ENCODE results near the gene FHIT. TPM values are rescaled to one million over a fixed set of nuclear protein-coding genes. Genes with fewer than 3 reads are reported as not detected.

The FHIT gene
- polyA plus RNA-seq, 1 of the 3 experiments (the other 2 are of a cell fraction), result 0.41 TPM

DNA sequence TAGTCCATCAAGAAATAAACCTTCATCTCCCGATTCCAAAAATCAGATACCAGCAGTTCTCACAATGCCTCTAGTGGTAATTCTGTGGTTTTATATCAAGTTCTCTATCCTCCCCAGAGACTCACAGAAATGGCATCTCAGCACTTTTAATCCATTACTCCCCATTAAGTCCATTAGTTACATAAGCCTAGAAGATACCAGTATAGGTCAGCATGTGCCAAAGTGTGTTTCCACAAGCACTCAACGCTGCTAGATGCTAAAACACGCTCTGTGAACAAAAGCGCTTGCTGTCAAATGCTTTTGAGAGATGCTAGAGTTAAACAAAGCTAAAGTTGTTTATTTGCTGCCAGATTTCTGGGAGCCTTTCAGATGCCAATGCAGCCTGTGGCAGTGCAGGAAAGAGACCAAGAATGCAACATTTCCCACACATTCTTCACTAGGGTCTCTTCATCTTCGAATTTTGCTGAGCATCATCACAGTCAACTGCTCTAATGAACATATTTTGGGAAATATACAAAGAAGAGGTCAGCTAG lies 1282.7 kb downstream of the FHIT start:
- DNase-seq, result no peak
- Histone ChIP-seq H3K27me3 (ENCODE audit: insufficient read depth) (no peaks in the 10 kb centered on the region), H3K4me3 (ENCODE audit: low read depth in 2 of 2, low read length in 1 of 2) (no peak overlapping the region), H4K20me1 (ENCODE audit: insufficient read depth) (no peaks in the 10 kb centered on the region), H3K79me2 (ENCODE audit: insufficient read depth) (no peaks in the 10 kb centered on the region), H3F3A (replicated peaks; ENCODE audit: insufficient read depth) (no peaks in the 10 kb centered on the region), H3K36me3 (replicated peaks in 1 of 2; ENCODE audit: control insufficient read depth in 1 of 2, insufficient read depth in 2 of 2, low read length in 1 of 2) (no peaks in the 10 kb centered on the region), H3K9ac (no peak overlapping the region), H3K9me3 (no peaks in the 10 kb centered on the region), H3K9me2 (no peaks in the 10 kb centered on the region), H3K4me1 (ENCODE audit: control insufficient read depth in 1 of 2, insufficient read depth in 2 of 2, low read depth in 1 of 2, low read length in 1 of 2) (no peaks in the 10 kb centered on the region), H3K4me2 (no peak overlapping the region), H2AFZ (ENCODE audit: low read depth) (no peak overlapping the region), H3K27ac (ENCODE audit: low read depth in 2 of 2, low read length in 1 of 2) (no peak overlapping the region)
- ChIA-PET CTCF (interaction anchor here (1.1 kb wide), 1 partner anchor 11 kb away, joined by 3 read pairs; no protein-coding TSS in a partner anchor), POLR2A (no interaction called here)
- TF ChIP-seq PBX3 (IDR thresholded peaks at IDR 0.05) (no peak), ELF1 (IDR thresholded peaks at IDR 0.05) (no peak), YY1 (IDR thresholded peaks at IDR 0.05; ENCODE audit: low read depth) (no peak), RFX5 (IDR thresholded peaks at IDR 0.05; ENCODE audit: low read length) (no peak), CHD2 (IDR thresholded peaks at IDR 0.05; ENCODE audit: low read length, partially characterized antibody) (no peak), JUND (IDR thresholded peaks at IDR 0.05) (no peak), NFIC (IDR thresholded peaks at IDR 0.05; ENCODE audit: borderline replicate concordance) (no peak), RXRA (IDR thresholded peaks at IDR 0.05; ENCODE audit: borderline replicate concordance, low read depth) (no peak), FOSL2 (IDR thresholded peaks at IDR 0.05; ENCODE audit: borderline replicate concordance, low read depth) (no peak), FOXM1 (IDR thresholded peaks at IDR 0.05; ENCODE audit: low read depth) (no peak), USF1 (IDR thresholded peaks at IDR 0.05; ENCODE audit: borderline replicate concordance, low read depth) (no peak), GABPA (IDR thresholded peaks at IDR 0.05; ENCODE audit: low read depth) (no peak), SMC3 (IDR thresholded peaks at IDR 0.05; ENCODE audit: low read depth, low read length) (no peak), SIN3A (IDR thresholded peaks at IDR 0.05; ENCODE audit: borderline replicate concordance, low read depth, low read length) (no peak), GATA2 (CRISPR knock-in tag; IDR thresholded peaks at IDR 0.05) (no peak), POLR2AphosphoS5 (IDR thresholded peaks at IDR 0.05; ENCODE audit: low read depth, low read length) (no peak)
- TF ChIP-seq, protein P1, sequence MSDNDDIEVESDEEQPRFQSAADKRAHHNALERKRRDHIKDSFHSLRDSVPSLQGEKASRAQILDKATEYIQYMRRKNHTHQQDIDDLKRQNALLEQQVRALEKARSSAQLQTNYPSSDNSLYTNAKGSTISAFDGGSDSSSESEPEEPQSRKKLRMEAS (IDR thresholded peaks at IDR 0.05; ENCODE audit: low read depth), result no peak
- TF ChIP-seq, protein P2, sequence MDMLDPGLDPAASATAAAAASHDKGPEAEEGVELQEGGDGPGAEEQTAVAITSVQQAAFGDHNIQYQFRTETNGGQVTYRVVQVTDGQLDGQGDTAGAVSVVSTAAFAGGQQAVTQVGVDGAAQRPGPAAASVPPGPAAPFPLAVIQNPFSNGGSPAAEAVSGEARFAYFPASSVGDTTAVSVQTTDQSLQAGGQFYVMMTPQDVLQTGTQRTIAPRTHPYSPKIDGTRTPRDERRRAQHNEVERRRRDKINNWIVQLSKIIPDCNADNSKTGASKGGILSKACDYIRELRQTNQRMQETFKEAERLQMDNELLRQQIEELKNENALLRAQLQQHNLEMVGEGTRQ (IDR thresholded peaks at IDR 0.05; ENCODE audit: borderline replicate concordance, low read depth, low read length), result no peak
- 53% methylated on average over 5 of the region's 5 CpGs for WGBS (ENCODE audit: low lambda C conversion rate)
